GM21367 (cell line): ENCODE measurements around the gene POLG2.
"Not testable (repeated sequence)": the region's sequence is repeated elsewhere in the genome, so short reads cannot be mapped to it uniquely, and the experiment has no call there.

Experiments used
- ATAC-seq: cut with Tn5 transposase; IDR thresholded peaks from one replicate; pipeline ENCODE4 v1.9.1; 2021; ENCODE audit not compliant: unreplicated experiment

POLG2 gene

DNA sequence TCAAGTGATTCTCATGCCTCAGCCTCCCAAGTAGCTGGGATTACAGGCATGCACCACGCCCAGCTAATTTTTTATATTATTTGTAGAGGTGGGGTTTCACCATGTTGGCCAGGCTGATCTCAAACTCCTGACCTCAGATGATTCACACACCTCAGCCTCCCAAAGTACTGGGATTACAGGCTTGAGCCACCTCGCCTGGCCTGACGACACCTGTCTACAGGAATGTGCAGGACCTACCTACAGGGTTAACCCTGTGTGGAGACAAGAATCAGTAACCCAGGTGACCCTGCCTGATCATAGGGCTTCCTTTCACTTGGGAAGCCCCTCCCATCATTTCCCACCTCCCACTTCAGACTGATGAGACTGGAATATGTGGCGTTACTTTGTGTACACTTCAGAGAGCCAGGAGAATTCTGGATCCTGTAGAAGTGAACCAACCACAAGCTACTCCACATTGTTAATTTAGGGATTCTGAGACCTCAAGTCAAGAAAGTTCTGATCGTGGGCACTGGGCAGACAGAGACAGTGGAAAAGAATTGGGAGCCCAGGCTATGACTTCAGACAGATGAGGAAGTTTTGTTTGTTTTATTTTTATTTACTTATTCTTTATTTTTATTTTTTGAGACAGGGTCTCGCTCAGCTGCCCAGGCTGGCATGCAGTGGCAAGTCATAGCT, 53.6 kb downstream of the POLG2 start:
- no peak for ATAC-seq

DNA sequence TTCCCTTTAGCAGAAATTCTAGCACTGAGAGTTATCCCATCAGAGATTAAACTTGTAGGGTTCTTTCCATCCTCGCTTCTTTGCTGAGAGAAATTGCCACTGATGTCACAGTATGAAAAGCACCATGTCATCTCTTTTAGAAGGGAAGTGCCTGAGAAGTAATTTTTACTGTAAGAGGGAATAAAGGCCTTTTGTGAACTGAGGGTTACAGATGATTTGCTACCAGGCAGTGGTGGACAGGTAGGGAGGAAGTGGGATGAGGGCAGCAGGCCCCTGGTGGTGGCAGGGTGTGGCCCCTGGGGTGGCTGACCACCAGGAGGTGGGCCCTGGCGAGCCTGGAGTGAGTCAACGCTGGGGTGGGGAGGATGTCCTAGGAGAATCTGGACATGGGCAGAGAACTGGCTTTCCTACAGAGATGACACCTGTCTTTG, 54.3 kb downstream of the POLG2 start:
- no peak for ATAC-seq

DNA sequence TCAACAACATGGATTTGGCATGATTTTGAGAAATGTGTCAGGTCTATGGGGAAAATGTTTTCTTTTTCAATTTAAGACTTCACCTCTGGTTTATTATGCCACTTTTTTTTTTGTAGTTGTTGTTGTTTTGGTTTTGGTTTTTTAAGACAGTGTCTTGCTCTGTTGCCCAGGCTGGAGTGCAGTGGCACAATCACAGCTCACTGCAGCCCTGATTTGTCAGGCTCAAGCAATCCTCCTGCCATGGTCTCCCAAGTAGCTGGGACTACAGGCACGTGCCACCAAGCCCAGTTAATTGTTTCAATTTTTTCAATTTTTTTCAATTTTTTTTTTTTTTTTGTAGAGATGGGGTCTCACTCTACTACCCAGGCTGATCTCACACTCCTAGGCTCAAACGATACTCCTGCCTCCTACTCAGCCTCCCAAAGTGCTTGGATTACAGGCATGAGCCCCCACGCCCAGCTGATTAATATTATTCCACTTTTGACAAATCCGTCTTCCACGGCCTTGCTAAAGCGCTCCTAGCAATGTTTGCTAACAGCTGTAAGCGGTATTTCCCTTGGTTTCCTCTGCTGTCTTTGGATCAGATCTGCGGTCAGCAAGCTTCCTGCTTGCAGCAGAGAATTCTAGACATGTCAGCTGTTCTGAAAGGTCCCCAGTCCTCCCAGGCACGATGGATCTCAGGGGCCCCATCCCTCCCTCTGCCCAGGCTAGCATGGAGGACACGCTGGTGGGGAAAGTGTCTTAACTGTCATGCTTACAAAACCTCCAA, 54.9 kb downstream of the POLG2 start:
- no peak for ATAC-seq

DNA sequence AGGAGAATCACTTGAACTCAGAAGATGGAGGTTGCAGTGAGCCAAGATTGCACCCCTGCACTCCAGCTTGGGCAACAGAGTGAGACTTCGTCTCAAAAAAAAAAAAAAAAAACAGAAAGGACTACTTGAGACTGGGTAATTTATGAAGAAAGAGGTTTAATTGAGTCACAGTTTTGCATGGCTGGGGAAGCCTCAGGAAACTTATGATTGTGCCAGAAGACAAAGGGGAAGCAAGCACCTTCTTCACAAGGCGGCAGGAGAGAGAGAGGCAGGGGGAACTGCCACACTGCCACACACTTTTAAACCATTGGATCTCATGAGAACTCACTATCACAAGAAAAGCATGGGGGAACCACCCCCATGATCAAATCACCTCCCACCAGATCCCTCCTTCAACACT, 56.9 kb downstream of the POLG2 start:
- ATAC-seq = no peak

GRCh38 chr17:64439521-64439920, 57.3 kb downstream of the POLG2 start:
- ATAC-seq = not testable (repeated sequence)

GRCh38 chr17:64437944-64438525, 58.8 kb downstream of the POLG2 start:
- ATAC-seq = no peak

- no peak for ATAC-seq
Measured at GRCh38 chr17:64431534-64431933, 65.3 kb downstream of the POLG2 start.

DNA sequence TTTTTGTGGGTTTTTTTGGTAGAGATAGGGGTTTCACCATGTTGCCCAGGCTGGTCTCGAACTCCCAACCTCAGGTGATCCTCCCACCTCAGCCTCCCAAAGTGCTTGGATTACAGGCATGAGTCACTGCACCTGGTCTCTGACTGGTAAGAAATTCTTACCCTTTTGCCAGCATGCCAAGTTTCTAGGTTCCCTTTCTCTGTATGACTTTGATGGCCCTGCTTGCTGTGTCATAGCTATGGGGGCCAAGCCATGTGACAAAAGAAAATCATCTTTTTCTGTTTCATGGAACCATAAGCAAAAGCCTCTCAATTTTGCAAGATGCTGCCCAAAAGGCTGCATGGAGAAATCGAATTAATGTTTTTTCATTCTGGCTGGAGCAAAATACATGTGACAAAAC, 66.8 kb downstream of the POLG2 start:
- not testable (repeated sequence) for ATAC-seq

GRCh38 chr17:64428406-64428805, 68.4 kb downstream of the POLG2 start:
- ATAC-seq = no peak
